ENCODE results near the gene ZNF33B.

ZNF33B gene

DNA sequence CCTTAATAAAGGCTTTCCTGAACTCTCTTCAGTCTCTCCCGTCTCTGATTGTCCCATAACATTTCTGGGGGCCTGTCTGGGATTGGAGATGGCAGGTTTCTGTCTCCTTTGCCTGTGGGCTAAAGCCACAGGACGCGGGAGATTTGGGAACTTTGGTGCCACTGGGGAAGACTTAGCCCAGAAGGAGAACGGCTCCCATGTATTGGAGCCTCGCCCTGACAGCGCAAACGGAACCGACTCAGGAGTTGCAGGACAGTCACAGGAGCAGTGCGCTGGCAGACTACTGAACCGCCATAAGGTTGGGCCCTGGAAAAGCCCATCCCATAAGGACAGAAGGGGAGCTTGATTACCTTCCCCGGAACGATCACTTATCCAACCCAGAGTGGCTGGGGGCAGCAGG is 7.1 kb upstream of the ZNF33B start:
- H3K36me3 ChIP-seq (ENCODE audit: insufficient read depth, low read length): no peaks in the 10 kb centered on the region
- no peaks in the 10 kb centered on the region for H3K4me1 ChIP-seq (ENCODE audit: insufficient read depth, low read length, severe bottlenecking)
- H3K9me2 ChIP-seq (ENCODE audit: low read depth, low read length): no peaks in the 10 kb centered on the region
- no peak overlapping the region for H2AFZ ChIP-seq (ENCODE audit: low read length)
- no peak overlapping the region for H3K4me3 ChIP-seq (ENCODE audit: low read depth, low read length, poor library complexity, severe bottlenecking)
- no peaks in the 10 kb centered on the region for H3K79me2 ChIP-seq (ENCODE audit: insufficient read depth, low read length)
- no peak for TF ChIP-seq EZH2 (IDR thresholded peaks at IDR 0.05; ENCODE audit: borderline replicate concordance, low read length)
- TF ChIP-seq, protein P1, sequence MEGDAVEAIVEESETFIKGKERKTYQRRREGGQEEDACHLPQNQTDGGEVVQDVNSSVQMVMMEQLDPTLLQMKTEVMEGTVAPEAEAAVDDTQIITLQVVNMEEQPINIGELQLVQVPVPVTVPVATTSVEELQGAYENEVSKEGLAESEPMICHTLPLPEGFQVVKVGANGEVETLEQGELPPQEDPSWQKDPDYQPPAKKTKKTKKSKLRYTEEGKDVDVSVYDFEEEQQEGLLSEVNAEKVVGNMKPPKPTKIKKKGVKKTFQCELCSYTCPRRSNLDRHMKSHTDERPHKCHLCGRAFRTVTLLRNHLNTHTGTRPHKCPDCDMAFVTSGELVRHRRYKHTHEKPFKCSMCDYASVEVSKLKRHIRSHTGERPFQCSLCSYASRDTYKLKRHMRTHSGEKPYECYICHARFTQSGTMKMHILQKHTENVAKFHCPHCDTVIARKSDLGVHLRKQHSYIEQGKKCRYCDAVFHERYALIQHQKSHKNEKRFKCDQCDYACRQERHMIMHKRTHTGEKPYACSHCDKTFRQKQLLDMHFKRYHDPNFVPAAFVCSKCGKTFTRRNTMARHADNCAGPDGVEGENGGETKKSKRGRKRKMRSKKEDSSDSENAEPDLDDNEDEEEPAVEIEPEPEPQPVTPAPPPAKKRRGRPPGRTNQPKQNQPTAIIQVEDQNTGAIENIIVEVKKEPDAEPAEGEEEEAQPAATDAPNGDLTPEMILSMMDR (IDR thresholded peaks at IDR 0.05; ENCODE audit: low read length): no peak
- H3K9ac ChIP-seq (ENCODE audit: low read length): no peak overlapping the region
- no peak overlapping the region for H3K4me2 ChIP-seq (ENCODE audit: low read length)
- no peaks in the 10 kb centered on the region for H3K9me3 ChIP-seq (ENCODE audit: low read length)
- no peaks in the 10 kb centered on the region for H3F3A ChIP-seq (ENCODE audit: insufficient read depth, low read length)
- no peaks in the 10 kb centered on the region for H3K27me3 ChIP-seq (ENCODE audit: insufficient read depth, low read length)
- no peak overlapping the region for H3K27ac ChIP-seq (ENCODE audit: low read depth, low read length, poor library complexity, severe bottlenecking)
- no peaks in the 10 kb centered on the region for H4K20me1 ChIP-seq (ENCODE audit: insufficient read depth, low read length)

DNA sequence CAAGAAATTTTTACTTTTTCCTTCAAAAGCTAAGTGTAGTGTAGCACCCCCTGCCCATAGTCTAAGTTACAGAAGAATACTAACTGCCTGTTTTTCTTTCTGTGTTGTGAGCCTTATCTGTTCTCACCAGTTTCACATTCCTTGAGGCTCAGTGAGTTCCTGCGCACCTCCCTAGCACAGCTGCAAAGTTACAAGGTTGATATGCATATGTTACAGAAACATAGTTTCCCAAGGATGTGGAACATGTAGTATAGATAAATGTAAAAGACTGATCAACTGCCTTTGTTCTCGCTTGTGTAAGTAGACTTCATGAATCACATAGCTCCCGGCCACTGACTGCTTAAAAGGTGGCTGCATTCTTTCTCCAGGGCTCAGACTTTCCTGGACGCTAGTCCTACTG is 6.7 kb upstream of the ZNF33B start:
- H3K36me3 ChIP-seq (ENCODE audit: insufficient read depth, low read length): no peaks in the 10 kb centered on the region
- H3F3A ChIP-seq (ENCODE audit: insufficient read depth, low read length): no peaks in the 10 kb centered on the region
- no peak for TF ChIP-seq EZH2 (IDR thresholded peaks at IDR 0.05; ENCODE audit: borderline replicate concordance, low read length)
- TF ChIP-seq, protein P1 (IDR thresholded peaks at IDR 0.05; ENCODE audit: low read length): no peak
- H3K79me2 ChIP-seq (ENCODE audit: insufficient read depth, low read length): no peaks in the 10 kb centered on the region
- no peaks in the 10 kb centered on the region for H3K27me3 ChIP-seq (ENCODE audit: insufficient read depth, low read length)
- no peaks in the 10 kb centered on the region for H3K9me3 ChIP-seq (ENCODE audit: low read length)
- H4K20me1 ChIP-seq (ENCODE audit: insufficient read depth, low read length): no peaks in the 10 kb centered on the region
- H2AFZ ChIP-seq (ENCODE audit: low read length): no peak overlapping the region
- H3K9ac ChIP-seq (ENCODE audit: low read length): no peak overlapping the region
- no peaks in the 10 kb centered on the region for H3K9me2 ChIP-seq (ENCODE audit: low read depth, low read length)
- H3K4me3 ChIP-seq (ENCODE audit: low read depth, low read length, poor library complexity, severe bottlenecking): no peak overlapping the region
- no peak overlapping the region for H3K4me2 ChIP-seq (ENCODE audit: low read length)
- H3K4me1 ChIP-seq (ENCODE audit: insufficient read depth, low read length, severe bottlenecking): no peaks in the 10 kb centered on the region
- no peak overlapping the region for H3K27ac ChIP-seq (ENCODE audit: low read depth, low read length, poor library complexity, severe bottlenecking)

DNA sequence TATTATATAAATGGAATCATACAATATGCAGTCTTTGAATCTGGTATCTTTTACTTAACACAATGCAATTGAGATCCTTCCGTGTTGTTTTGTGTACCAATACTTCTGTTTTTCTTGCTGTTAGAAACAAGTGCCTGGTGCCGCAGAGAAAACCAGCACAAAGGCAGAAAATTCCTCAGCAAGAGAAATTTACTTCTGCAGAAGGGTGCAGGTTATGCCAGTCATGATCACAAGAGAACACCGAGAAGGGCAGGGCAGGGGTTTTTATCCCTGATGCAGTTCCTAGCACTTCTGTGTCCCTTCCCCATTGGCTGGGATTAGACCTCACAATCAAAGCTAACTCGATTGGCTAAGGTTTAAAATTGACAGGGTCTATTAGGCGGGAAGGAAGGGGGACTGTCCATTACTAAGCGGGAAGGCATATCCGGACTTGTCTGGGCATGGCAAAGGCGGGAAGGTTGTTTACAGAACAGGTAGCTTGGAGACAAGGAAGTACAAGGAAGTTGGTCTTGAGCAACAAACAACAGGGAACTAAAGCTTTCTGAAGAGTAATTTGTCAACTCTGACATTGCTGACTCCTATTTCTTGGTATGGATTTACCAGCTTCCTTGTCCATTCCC is 2.4 kb upstream of the ZNF33B start:
- Histone ChIP-seq H3K4me3 (ENCODE audit: low read depth, low read length, poor library complexity, severe bottlenecking) (no peak overlapping the region), H3K36me3 (ENCODE audit: insufficient read depth, low read length) (no peaks in the 10 kb centered on the region), H3K27ac (ENCODE audit: low read depth, low read length, poor library complexity, severe bottlenecking) (no peak overlapping the region), H3F3A (ENCODE audit: insufficient read depth, low read length) (no peaks in the 10 kb centered on the region), H3K9ac (ENCODE audit: low read length) (no peak overlapping the region), H2AFZ (ENCODE audit: low read length) (no peak overlapping the region), H3K79me2 (ENCODE audit: insufficient read depth, low read length) (no peaks in the 10 kb centered on the region), H3K4me2 (ENCODE audit: low read length) (no peak overlapping the region), H4K20me1 (ENCODE audit: insufficient read depth, low read length) (no peaks in the 10 kb centered on the region), H3K27me3 (ENCODE audit: insufficient read depth, low read length) (no peaks in the 10 kb centered on the region), H3K9me2 (ENCODE audit: low read depth, low read length) (no peaks in the 10 kb centered on the region), H3K4me1 (ENCODE audit: insufficient read depth, low read length, severe bottlenecking) (peaks cover 15% of the 10 kb centered on the region), H3K9me3 (ENCODE audit: low read length) (no peaks in the 10 kb centered on the region)
- TF ChIP-seq, protein P1 (IDR thresholded peaks at IDR 0.05; ENCODE audit: low read length): no peak
- no peak for TF ChIP-seq EZH2 (IDR thresholded peaks at IDR 0.05; ENCODE audit: borderline replicate concordance, low read length)

Measured in OCI-LY1 (cell line).